ENCODE measurements around the gene ADCY2.

GRCh38 chr5:7759951-7760580 lies 364.1 kb downstream of the ADCY2 start:
- no peak for TF ChIP-seq CTCF (IDR thresholded peaks at IDR 0.05)
- TF ChIP-seq POLR2AphosphoS5 (IDR thresholded peaks at IDR 0.05) = no peak
- no peak for TF ChIP-seq POLR2A (IDR thresholded peaks at IDR 0.05)

All from stomach (tissue), 4 donors.